GM12891 (cell line): ENCODE measurements around the gene PTGFRN.

ENCODE experiments used
- PAX5 ChIP-seq: IDR thresholded peaks from 2 replicates; pipeline ENCODE4 v1.6.1; 2011; ENCODE audit warnings: low read length, moderate library complexity, mild to moderate bottlenecking; ENCODE audit not compliant: insufficient read depth, severe bottlenecking
- POLR2A ChIP-seq: IDR thresholded peaks from 2 replicates; pipeline ENCODE4 v1.6.1; 2011; ENCODE audit warnings: low read depth, low read length, control low read depth
- POLR2AphosphoS5 ChIP-seq: IDR thresholded peaks from 2 replicates; pipeline ENCODE4 v1.6.1; 2011; ENCODE audit warnings: low read depth, low read length, control low read depth
- TAF1 ChIP-seq: IDR thresholded peaks from 2 replicates; pipeline ENCODE4 v1.6.1; 2011; ENCODE audit warnings: low read depth, low read length, control low read depth

DNA sequence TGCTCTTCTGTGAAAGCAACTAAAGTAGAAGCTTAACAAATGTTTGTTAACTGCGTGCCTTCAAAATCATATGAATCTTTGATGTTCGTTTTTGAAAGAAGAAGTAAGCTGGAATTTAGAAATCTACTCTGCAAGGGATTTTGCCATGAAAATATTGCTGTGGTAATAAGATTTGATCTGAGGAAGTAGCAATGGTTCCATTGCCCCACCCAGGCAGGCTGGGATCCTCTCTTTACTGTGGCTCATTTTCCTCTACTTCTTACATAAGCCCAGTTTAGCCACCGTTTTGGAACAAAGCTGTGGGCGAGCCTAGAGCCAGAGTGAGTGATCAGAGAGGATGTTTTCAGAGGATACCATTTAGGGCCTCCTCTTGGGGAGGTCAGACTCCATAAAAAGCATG is 20.3 kb upstream of the PTGFRN start:
- no peak for TF ChIP-seq POLR2A
- no peak for TF ChIP-seq POLR2AphosphoS5
- TF ChIP-seq PAX5 = no peak
- no peak for TF ChIP-seq TAF1
